Left hindlimb (tissue), 1 donor: Measurements from ENCODE around the gene UPF2.

Experiments used
- DNase-seq: peaks from one replicate; pipeline ENCODE4 v3.0.0-alpha.2; 2018

Gene UPF2

DNA sequence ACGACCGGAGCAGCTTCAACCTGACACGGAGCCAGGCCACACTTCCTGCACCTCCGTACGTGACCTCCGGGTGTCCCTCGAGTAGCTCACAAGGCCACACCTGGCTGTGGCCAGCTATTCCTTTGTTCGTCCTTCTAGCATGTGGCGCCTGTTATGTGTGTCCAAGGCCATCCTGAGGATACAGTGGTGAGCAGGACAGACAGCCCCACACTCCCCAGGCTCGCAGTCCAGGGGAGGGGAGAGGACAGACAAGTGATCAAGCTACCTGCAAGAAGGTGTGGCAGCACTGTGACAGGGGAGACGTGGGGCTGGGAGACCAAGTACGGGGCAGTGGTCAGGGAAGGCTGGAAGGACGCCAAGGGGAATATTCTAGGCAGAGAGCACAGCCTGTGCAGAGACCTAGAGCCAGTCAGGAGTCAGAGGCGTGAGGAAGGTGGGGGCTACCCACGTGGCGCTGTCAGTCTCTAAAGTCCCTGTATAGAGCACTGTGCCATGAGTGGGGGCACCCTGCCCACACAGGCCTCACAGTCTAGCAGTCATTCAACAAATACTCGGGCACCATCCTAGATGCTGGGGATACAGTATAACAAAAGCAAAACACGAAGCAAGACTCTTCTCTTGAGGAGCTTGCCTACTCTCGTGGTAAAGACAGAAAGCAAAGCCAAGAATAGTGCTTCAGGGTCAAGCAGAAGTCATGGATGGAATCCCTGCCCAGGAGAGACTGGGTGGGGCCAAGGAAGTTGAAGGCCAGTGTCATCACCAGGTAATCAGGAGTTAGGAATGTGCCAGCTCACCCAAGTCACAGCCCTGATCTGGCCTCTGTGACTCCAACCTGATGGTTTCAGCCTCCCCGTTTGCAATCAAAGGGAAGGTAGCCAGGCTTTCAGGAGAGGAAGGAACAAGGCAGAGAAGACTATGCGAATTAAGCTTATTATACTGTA is 160.9 kb downstream of the UPF2 start:
- no peak for DNase-seq

DNA sequence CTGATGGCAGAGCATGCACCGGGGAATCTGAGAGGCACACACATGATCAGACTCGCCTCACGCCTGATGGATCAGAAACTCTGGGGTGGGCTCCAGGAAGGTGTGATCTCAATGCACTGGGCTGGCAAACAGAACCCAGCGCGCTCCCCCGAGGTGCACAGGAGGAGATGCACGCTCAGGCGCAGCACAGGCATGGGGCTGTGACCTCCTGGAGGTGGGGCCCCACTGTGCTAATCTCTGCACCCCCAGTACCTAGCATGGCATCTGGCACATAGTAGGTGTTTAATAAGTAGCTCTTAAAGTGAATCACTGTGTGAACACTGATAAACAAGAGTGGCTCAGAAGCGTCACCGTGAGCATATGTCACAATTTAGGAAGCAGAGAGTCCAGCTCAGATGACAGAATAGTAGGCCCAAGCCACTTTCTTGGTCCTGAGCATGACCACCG is 161.6 kb downstream of the UPF2 start:
- DNase-seq: no peak

DNA sequence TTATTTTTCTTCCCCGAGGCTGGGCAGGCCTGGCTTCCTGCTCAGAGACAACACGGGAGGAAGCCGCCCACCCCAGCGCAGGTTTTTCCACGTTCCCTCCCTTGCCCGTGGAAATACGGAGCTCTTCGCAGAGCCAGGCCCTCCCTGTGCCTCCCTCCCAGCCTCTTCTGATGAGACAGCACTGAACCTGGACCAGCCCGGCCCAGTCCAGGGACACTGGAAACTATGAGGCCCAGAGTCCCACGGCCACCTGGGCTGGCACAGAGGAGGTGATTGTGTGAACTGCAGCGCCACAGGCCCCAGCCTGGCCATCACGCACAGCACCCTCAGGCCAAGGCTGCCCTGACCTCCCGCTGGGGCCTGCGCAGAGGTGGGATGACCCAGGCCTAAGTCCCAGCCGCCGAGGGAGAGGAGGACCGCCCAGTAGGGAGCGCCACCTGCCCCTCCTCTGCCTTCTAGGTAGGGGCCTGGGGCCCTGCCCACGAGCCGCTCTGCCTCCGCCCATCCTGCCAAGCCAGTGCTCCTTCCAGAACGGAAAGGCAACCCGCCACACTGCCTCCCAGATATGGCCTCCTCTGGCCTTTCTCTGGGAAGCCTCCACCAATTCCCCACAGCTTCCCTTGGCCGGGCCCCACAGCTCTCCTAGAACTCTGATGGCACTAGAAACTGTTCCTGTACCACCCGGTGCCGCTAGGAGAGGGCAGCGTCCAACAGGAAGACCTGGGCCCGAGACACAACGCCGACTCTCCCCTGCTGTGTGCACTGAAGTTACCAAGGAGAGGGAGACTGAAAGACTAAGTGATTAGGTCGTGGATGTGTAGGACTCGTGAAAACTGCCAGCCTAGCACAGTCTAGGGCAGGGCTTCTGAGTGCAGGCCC is 162.2 kb downstream of the UPF2 start:
- no peak for DNase-seq

DNA sequence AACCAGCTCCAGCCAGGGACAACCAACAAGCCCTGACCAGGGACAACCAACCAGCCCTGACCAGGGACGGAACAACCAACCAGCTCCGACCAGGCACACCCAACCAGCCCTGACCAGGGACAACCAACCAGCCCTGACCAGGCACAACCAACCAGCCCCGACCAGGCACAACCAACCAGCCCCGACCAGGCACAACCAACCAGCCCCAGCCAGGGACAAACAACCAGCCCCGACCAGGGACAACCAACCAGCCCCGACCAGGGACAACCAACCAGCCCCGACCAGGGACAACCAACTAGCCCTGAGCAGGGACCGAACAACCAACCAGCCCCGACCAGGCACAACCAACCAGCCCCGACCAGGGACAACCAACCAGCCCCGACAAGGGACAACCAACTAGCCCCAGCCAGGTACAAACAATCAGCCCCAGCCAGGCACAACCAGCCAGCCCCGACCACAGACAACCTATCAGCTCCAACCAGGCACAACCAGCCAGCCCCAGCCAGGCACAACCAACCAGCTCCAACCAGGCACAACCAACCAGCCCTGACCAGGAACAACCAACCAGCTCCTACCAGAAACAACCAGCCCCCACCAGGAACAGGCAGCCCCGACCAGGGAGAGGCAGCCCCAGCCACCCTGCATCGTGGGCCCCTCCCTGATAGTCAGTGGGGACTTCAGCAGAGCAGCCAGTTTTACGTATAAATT is 163.1 kb downstream of the UPF2 start:
- no peak for DNase-seq

DNA sequence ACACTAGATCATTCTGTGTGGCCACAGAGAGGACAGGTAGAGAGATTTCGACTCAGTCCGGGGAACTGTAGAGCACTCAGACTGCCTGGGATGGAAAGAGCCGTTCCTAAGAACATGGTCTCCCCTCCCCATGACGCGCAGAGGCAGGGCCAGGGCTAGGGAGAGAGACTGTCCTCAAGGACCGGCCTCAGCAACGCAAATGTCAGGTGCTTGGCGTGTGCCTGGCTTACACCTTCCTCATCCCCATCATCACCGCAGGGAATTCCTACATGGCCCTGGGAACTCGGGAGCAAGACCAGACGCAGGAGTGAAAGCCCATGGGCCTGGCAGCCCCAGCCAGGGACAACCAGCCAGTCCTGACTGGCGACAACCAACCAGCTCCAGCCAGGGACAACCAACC is 163.8 kb downstream of the UPF2 start:
- DNase-seq: no peak

DNA sequence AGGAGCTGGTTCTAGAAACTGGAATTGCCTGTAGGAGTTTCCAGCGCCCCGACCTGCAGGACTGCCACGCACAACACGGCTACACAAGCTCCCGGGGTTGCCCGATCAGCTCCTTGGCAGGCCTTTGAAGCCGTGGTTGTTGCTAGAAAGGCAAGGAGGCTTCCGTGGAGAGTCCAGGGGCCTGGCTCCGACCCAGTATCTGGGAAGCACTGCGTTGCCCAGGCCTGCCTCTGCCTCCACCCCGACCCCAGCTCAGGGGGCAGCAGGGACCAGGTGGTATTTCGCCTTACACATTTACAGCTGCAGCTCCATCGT is 165.1 kb downstream of the UPF2 start:
- DNase-seq: no peak

DNA sequence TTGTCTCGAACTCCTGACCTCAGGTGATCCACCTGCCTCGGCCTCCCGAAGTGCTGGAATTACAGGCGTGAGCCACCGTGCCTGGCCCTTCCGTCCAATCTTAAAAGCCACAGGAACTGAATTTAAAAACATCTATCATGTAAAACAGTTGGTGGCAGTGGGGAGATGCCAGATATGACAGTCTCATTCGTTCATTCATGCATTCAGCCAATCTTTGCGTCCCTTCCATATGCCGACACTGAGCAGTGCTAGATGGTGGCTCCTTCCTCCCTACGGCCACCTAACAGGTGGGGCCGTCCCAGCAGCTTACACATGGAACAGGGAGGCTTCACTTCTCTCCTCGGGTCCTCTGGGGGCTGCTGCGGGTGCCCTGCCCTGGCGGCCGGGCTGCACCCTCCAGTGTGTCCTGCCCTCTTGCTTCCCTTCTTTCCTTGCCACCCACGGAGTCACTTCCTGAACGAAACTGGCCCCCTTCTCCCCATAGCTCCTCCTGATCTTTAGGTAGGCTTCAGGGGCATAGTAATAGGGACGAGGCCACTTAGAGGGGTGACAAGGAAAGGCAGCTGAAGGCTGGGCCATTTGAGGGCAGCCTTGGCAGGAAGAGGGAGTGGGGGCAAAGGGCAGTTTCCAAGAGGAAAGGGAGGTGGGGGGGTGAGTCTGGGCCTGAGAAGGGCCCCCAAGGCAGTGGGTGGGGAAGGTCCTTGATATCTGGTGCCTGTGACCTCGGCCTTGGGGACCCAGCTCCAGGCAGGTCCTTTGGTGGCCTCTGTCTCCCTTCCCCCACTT is 165.6 kb downstream of the UPF2 start:
- DNase-seq: no peak

DNA sequence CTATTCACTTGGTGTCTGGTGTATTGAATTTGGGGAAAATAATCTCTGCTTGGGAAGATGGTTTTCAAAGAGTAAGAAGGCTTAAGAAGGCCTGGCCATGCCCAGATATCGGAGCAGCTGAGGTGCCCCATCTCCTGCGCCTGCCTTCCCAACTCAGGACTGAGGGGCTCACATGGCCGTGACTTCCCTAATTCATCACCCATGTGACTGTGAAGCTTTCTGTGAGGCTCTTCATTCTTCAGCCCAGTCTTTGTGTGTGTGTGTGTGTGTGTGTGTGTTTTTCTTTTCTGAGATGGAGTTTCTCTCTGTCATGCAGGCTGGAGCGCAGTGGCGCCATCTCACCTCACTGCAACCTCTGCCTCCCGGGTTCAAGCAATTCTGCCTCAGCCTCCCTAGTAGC is 166.3 kb downstream of the UPF2 start:
- no peak for DNase-seq

DNA sequence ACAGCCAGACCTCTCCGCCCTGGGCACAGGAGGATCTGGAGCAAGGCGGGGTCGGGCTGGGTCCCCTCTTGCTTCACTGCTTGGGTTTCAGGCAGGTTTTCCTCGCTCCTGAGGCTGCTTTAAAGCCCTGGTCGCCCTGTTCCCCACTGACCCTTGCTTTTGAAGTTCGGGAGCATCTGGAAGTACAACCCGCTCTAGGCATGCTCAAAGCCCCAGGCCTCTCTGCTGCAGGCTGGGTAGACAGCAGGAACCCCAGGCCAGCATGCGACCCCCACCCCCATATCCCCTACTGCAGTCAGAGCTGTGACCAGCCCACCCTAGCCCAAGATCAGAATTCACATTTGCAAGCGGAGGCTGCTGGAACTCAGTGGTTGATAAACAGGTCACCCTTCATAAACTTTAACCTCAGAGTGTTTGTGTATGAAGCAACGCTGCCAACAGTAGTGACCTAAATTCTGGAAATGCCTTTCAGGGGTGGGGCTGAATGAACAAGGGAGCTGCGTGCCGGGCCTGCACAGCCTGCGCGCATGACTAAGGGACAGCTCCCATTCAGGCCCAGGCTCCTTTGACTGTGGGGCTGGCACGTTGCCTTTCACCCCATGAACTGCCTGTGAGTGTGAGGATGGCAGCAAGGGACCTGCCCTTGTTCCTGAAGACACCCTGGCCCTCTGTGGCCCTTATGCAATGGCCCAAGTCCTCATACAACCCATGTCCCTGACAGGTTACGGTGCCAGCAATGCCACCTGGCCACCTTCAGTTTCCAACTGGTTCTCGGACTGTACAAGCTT is 166.9 kb downstream of the UPF2 start:
- peak; percentile 59 for DNase-seq

DNA sequence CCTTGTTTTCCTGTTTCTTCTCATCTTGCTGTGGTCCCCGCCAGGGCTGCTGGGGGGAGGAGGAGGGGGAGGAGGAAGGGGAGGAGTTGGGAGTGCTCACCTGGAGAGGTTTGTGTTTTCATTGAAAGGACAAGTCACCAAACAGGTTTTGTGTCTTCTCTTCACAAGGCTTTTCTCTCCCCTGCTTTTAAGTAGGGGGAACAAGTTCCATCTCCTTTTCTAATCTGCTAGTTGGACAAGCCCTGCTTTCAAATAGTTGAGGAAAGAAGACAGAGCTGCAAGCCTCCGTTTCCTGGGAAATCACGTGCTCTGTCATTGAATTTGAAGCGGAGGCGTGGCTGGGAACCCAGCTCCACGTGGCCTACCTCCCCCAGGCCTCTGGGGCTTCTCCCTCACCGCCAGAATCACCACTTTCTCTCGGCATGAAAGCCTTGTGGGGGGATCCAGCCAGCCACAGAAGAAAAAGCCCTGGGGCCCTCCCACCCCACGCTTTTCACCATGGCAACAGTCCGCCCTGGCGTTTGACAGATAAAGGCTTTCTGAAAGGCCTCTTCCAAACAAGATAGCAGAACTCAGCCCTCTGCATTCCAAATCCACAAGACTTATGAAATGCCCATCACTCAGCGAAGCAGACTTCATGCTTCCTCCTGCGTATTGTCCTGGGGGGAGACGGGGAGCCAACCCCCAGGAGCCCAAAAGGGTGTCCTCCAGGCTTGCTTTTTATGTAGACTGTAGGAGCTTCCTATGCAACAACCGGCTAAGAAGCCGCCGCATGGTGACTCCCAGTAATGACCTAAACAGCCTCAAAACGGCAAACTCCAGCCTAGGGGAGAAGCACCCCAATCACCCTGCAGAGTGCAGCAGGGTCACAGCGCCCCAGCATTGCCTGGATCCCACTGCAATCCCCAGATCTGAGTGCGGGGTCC is 167.8 kb downstream of the UPF2 start:
- peak; percentile 77 for DNase-seq

DNA sequence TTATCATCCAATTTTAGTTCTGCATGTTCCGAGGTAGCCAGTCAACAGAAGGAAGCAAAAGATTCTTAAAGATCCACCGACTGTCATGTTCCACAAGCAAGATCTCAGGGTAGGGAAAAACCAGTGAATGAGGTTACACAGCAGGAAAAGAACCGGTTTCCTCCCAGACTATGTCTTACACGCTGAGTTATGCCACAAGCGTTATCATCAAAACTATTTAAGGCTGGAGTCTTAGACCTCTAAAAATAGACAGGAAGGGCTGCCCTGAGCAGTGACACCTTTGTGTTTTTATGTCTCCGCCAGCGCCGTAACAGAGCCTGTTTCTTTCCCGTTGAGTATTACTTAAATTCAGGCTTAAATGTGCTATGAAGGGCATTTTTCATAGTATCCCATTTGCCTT is 171.1 kb downstream of the UPF2 start:
- no peak for DNase-seq

DNA sequence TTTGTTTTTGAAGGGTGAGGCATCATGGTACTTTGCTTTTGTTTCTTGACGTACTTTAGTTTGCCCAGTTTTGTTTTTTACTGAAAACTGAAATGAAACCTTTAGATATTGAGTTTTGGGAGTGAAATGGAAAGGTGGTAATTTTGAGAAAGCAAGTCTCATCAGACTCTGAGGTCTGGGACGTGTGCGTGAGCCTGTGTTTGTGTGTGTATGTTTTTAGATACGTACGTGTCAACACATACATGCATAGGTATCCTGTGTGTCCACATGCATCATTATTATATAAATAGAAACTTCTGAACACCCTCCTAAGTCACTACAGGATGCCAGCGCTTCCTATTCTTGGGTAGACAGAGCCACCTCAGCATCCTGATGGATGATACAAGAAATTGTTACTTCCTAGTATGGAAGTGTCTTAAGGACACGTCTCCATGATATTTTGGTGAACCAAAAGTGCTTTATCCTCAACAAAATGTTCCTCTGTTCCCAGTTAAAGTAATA is 171.7 kb downstream of the UPF2 start:
- no peak for DNase-seq

DNA sequence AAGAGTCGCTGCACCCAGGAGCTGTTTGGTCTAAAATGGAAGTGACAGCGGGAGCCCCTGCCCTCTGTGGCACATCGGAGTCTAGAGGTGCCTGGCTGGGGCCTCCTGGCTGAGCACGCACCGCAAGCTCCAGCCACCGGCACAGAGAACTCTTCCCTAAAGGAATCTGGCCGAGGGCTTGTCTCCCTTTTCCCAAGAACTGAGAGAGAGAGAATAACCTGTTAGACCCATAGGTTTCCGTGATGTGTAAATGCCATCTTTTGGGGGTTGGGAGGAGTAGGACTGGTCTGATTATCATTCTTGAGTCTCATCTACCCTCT is 172.2 kb downstream of the UPF2 start:
- DNase-seq: no peak
